ENCODE results near the gene CFLAR.
A peak's percentile ranks its signal among the peaks of the same experiment; 100 is the strongest.

Gene CFLAR

GRCh38 chr2:201116115-201116958, at the start of gene CFLAR:
Gene CFLAR, plus strand, starts transcription at chr2:201116164. Its CDS starts 13,702 bp downstream, at chr2:201129866.
- no peaks in the 10 kb centered on the region for H3K9me3 ChIP-seq (ENCODE audit: control insufficient read depth in 5 of 5, low read length in 5 of 5)
- peak within 1 kb of the TSS; percentile 100 for H3K27ac ChIP-seq (ENCODE audit: low read depth, low read length)
- peaks cover 0 to 3% (median 0%) of the 10 kb centered on the region in 5 donors for H3K36me3 ChIP-seq (ENCODE audit: control insufficient read depth in 5 of 5, insufficient read depth in 5 of 5, low read length in 5 of 5)
- peaks cover 5 to 47% (median 35%) of the 10 kb centered on the region in 5 donors for H3K4me1 ChIP-seq (ENCODE audit: control insufficient read depth in 5 of 5, insufficient read depth in 5 of 5, low read length in 5 of 5)
- peak within 1 kb of the TSS; percentile 89 to 100 (median 99) for H3K9ac ChIP-seq (ENCODE audit: low read length in 5 of 5)
- H3K4me3 ChIP-seq (ENCODE audit: low read depth in 1 of 5, low read length in 5 of 5), result peak within 1 kb of the TSS; percentile 92 to 97 (median 96)
- H3K27me3 ChIP-seq (ENCODE audit: control insufficient read depth in 5 of 5, insufficient read depth in 4 of 5, low read length in 5 of 5), result no peaks in the 10 kb centered on the region

DNA sequence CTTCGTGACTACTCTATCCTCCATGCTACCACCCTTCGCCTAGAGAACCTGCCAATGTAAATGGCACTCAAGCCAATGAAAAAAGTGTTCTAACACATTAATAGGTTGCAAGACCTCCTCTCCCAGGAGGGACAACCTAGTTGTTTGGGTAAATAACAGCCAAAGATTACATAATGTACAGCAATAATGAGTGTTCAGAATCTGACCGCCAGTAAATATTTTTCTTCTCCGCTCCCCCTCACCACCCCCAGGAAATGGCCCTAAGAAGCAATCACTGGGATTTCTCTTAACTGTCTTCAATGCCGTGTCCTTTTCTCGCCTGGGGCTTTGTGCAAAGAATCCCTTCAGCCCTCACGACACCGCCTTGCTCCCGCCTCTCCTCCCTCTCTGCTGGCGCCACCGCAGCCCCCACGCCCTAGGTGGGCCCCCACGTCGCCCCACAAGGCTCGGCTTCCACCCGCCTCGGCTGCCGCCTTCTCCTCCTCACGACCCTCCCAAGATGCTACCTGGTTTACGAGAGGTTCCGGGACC, 45.0 kb upstream of the CFLAR start:
- Histone ChIP-seq H3K4me1 (ENCODE audit: control insufficient read depth in 5 of 5, insufficient read depth in 5 of 5, low read length in 5 of 5) (peaks cover 3 to 50% (median 47%) of the 10 kb centered on the region in 5 donors), H3K27me3 (ENCODE audit: control insufficient read depth in 5 of 5, insufficient read depth in 4 of 5, low read length in 5 of 5) (no peaks in the 10 kb centered on the region), H3K9ac (ENCODE audit: low read length in 5 of 5) (peak overlapping the region; percentile 89 to 98 (median 98)), H3K27ac (ENCODE audit: low read depth, low read length) (peak overlapping the region; percentile 98), H3K4me3 (ENCODE audit: low read depth in 1 of 5, low read length in 5 of 5) (peak overlapping the region; percentile 93 to 99 (median 98)), H3K36me3 (ENCODE audit: control insufficient read depth in 5 of 5, insufficient read depth in 5 of 5, low read length in 5 of 5) (peaks cover 0 to 2% (median 0%) of the 10 kb centered on the region in 5 donors), H3K9me3 (ENCODE audit: control insufficient read depth in 5 of 5, low read length in 5 of 5) (no peaks in the 10 kb centered on the region)

DNA sequence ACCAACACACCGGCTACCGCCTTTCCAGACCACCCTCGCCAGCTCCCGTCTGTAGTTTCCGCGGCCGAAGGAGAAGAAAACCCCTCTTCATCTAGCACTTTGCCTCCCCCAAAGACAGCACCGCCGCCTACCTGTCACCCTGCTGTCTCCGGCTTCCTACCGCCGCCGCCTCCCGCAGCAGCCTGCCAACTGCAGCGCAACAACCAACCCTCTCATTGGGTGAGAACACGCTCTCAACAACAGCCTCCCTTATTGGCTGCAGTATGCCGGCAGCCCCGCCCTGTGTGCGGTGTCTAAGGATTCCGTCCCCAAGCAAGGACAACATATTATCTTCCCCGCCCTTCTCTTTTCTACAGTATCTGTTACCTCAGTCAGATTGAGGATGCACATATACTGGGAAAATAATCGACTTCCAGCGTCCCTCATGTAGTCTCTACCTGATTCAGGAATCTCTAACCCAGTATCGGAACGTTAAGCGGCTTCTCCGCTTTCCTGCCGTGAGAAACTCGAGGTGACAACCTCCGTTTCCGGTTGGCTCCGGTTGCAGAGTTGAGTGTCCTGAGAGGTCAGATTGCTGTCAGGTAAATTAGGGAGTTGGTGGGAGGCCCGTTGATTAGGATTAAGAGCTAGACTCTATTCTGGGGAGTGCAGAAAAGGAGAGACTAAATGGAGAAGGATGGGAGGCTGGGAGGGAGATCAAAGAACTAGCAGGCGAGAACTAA, 44.3 kb upstream of the CFLAR start, which contains the start of the genes HYCC2 and NDUFB3:
Gene HYCC2 (minus strand): TSS at position 193 of the 722 bp plus-strand sequence. CDS start 47,662 bp downstream, outside the sequence.
Gene NDUFB3 (plus strand): TSS at position 523 of the 722 bp plus-strand sequence. CDS start 6,882 bp downstream, outside the sequence.
- peak within 1 kb of the TSS; percentile 98 for H3K27ac ChIP-seq (ENCODE audit: low read depth, low read length)
- peak within 1 kb of the TSS; percentile 93 to 99 (median 98) for H3K4me3 ChIP-seq (ENCODE audit: low read depth in 1 of 5, low read length in 5 of 5)
- peak within 1 kb of the TSS; percentile 89 to 98 (median 98) for H3K9ac ChIP-seq (ENCODE audit: low read length in 5 of 5)
- no peaks in the 10 kb centered on the region for H3K27me3 ChIP-seq (ENCODE audit: control insufficient read depth in 5 of 5, insufficient read depth in 4 of 5, low read length in 5 of 5)
- H3K4me1 ChIP-seq (ENCODE audit: control insufficient read depth in 5 of 5, insufficient read depth in 5 of 5, low read length in 5 of 5), result peaks cover 3 to 50% (median 47%) of the 10 kb centered on the region in 5 donors
- peaks cover 0 to 2% (median 0%) of the 10 kb centered on the region in 5 donors for H3K36me3 ChIP-seq (ENCODE audit: control insufficient read depth in 5 of 5, insufficient read depth in 5 of 5, low read length in 5 of 5)
- no peaks in the 10 kb centered on the region for H3K9me3 ChIP-seq (ENCODE audit: control insufficient read depth in 5 of 5, low read length in 5 of 5)

- H3K36me3 ChIP-seq (ENCODE audit: control insufficient read depth in 5 of 5, insufficient read depth in 5 of 5, low read length in 5 of 5), result peaks cover 0 to 2% (median 0%) of the 10 kb centered on the region in 5 donors
- H3K27me3 ChIP-seq (ENCODE audit: control insufficient read depth in 5 of 5, insufficient read depth in 4 of 5, low read length in 5 of 5), result no peaks in the 10 kb centered on the region
- H3K4me3 ChIP-seq (ENCODE audit: low read depth in 1 of 5, low read length in 5 of 5), result peak overlapping the region; percentile 93 to 99 (median 98)
- H3K9ac ChIP-seq (ENCODE audit: low read length in 5 of 5), result peak overlapping the region; percentile 82 to 98 (median 98)
- H3K4me1 ChIP-seq (ENCODE audit: control insufficient read depth in 5 of 5, insufficient read depth in 5 of 5, low read length in 5 of 5), result peaks cover 3 to 50% (median 44%) of the 10 kb centered on the region in 5 donors
- no peaks in the 10 kb centered on the region for H3K9me3 ChIP-seq (ENCODE audit: control insufficient read depth in 5 of 5, low read length in 5 of 5)
- peak overlapping the region; percentile 98 for H3K27ac ChIP-seq (ENCODE audit: low read depth, low read length)
These were observed 43.8 kb upstream of the CFLAR start for GRCh38 chr2:201072201-201072530.

DNA sequence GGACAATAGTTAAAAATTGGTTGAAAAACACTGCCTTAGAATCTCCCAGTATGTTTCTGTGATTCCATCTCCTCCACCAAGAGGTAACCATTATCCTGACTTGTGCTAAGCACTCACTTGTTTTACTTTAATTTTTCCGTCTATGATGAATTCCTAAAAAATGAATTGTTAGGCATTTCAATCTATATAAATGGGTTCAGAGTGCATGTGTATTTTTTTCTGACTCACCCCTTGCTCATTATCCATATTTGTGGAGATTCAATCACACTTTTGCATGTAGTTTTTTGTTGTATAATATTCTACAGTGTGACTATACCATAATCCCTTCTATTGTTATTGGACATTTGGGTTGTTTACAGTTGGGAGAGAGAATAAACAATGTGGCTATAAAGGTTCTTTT, 42.9 kb upstream of the CFLAR start:
- no peak overlapping the region for H3K27ac ChIP-seq (ENCODE audit: low read depth, low read length)
- peaks cover 3 to 45% (median 38%) of the 10 kb centered on the region in 5 donors for H3K4me1 ChIP-seq (ENCODE audit: control insufficient read depth in 5 of 5, insufficient read depth in 5 of 5, low read length in 5 of 5)
- no peak overlapping the region for H3K9ac ChIP-seq (ENCODE audit: low read length in 5 of 5)
- H3K4me3 ChIP-seq (ENCODE audit: low read depth in 1 of 5, low read length in 5 of 5), result no peak overlapping the region
- no peaks in the 10 kb centered on the region for H3K9me3 ChIP-seq (ENCODE audit: control insufficient read depth in 5 of 5, low read length in 5 of 5)
- no peaks in the 10 kb centered on the region for H3K27me3 ChIP-seq (ENCODE audit: control insufficient read depth in 5 of 5, insufficient read depth in 4 of 5, low read length in 5 of 5)
- H3K36me3 ChIP-seq (ENCODE audit: control insufficient read depth in 5 of 5, insufficient read depth in 5 of 5, low read length in 5 of 5), result peaks cover 0 to 2% (median 0%) of the 10 kb centered on the region in 5 donors

GRCh38 chr2:201074996-201075395, 41.0 kb upstream of the CFLAR start:
- H3K4me3 ChIP-seq (ENCODE audit: low read depth in 1 of 5, low read length in 5 of 5), result no peak overlapping the region
- peaks cover 3 to 26% (median 22%) of the 10 kb centered on the region in 5 donors for H3K4me1 ChIP-seq (ENCODE audit: control insufficient read depth in 5 of 5, insufficient read depth in 5 of 5, low read length in 5 of 5)
- H3K27ac ChIP-seq (ENCODE audit: low read depth, low read length), result no peak overlapping the region
- H3K9ac ChIP-seq (ENCODE audit: low read length in 5 of 5), result no peak overlapping the region
- peaks cover 0 to 11% (median 5%) of the 10 kb centered on the region in 5 donors for H3K36me3 ChIP-seq (ENCODE audit: control insufficient read depth in 5 of 5, insufficient read depth in 5 of 5, low read length in 5 of 5)
- no peaks in the 10 kb centered on the region for H3K9me3 ChIP-seq (ENCODE audit: control insufficient read depth in 5 of 5, low read length in 5 of 5)
- H3K27me3 ChIP-seq (ENCODE audit: control insufficient read depth in 5 of 5, insufficient read depth in 4 of 5, low read length in 5 of 5), result no peaks in the 10 kb centered on the region

DNA sequence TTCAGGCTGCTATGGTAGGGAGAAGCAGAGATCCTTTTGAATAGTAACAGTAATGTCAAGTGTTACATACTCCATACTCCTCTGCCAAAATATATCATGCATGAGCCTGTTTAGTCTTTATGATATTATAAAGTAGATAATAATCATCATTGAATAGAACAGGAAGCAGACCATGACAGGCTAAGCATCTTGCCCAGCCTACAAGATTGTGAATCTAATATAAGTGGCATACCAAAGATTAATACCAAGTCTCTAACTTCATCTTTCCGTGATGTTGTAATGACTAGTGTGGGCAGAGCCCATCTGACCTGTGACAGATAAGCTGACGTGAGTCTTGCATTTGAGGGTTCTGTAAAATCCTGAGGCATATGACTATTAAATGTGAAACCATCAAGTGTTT, 31.1 kb upstream of the CFLAR start:
- Histone ChIP-seq H3K27ac (ENCODE audit: low read depth, low read length) (no peak overlapping the region), H3K9me3 (ENCODE audit: control insufficient read depth in 5 of 5, low read length in 5 of 5) (no peaks in the 10 kb centered on the region), H3K9ac (ENCODE audit: low read length in 5 of 5) (no peak overlapping the region), H3K4me3 (ENCODE audit: low read depth in 1 of 5, low read length in 5 of 5) (no peak overlapping the region), H3K27me3 (ENCODE audit: control insufficient read depth in 5 of 5, insufficient read depth in 4 of 5, low read length in 5 of 5) (no peaks in the 10 kb centered on the region), H3K4me1 (ENCODE audit: control insufficient read depth in 5 of 5, insufficient read depth in 5 of 5, low read length in 5 of 5) (no peaks in the 10 kb centered on the region), H3K36me3 (ENCODE audit: control insufficient read depth in 5 of 5, insufficient read depth in 5 of 5, low read length in 5 of 5) (peaks cover 8 to 38% (median 13%) of the 10 kb centered on the region in 5 donors)

- Histone ChIP-seq H3K27me3 (ENCODE audit: control insufficient read depth in 5 of 5, insufficient read depth in 4 of 5, low read length in 5 of 5) (no peaks in the 10 kb centered on the region), H3K36me3 (ENCODE audit: control insufficient read depth in 5 of 5, insufficient read depth in 5 of 5, low read length in 5 of 5) (peaks cover under 1 to 16% (median 4%) of the 10 kb centered on the region in 5 donors), H3K9me3 (ENCODE audit: control insufficient read depth in 5 of 5, low read length in 5 of 5) (no peaks in the 10 kb centered on the region), H3K4me1 (ENCODE audit: control insufficient read depth in 5 of 5, insufficient read depth in 5 of 5, low read length in 5 of 5) (peaks cover 0 to 5% (median 4%) of the 10 kb centered on the region in 5 donors), H3K27ac (ENCODE audit: low read depth, low read length) (no peak overlapping the region), H3K9ac (ENCODE audit: low read length in 5 of 5) (no peak overlapping the region), H3K4me3 (ENCODE audit: low read depth in 1 of 5, low read length in 5 of 5) (no peak overlapping the region)
These were observed 25.4 kb upstream of the CFLAR start for GRCh38 chr2:201090574-201090973.

GRCh38 chr2:201093573-201093972, 22.4 kb upstream of the CFLAR start:
- H3K9ac ChIP-seq (ENCODE audit: low read length in 5 of 5), result no peak overlapping the region
- H3K4me1 ChIP-seq (ENCODE audit: control insufficient read depth in 5 of 5, insufficient read depth in 5 of 5, low read length in 5 of 5), result peaks cover 0 to 5% (median 4%) of the 10 kb centered on the region in 5 donors
- H3K4me3 ChIP-seq (ENCODE audit: low read depth in 1 of 5, low read length in 5 of 5), result no peak overlapping the region
- H3K9me3 ChIP-seq (ENCODE audit: control insufficient read depth in 5 of 5, low read length in 5 of 5), result no peaks in the 10 kb centered on the region
- no peaks in the 10 kb centered on the region for H3K27me3 ChIP-seq (ENCODE audit: control insufficient read depth in 5 of 5, insufficient read depth in 4 of 5, low read length in 5 of 5)
- peaks cover 0 to 3% (median 0%) of the 10 kb centered on the region in 5 donors for H3K36me3 ChIP-seq (ENCODE audit: control insufficient read depth in 5 of 5, insufficient read depth in 5 of 5, low read length in 5 of 5)
- peak overlapping the region; percentile 37 for H3K27ac ChIP-seq (ENCODE audit: low read depth, low read length)
